ENCODE results near the gene TGFBR3. TPM values are rescaled to one million over a fixed set of nuclear protein-coding genes. Genes with fewer than 3 reads are reported as not detected.
A peak's percentile ranks its signal among the peaks of the same experiment; 100 is the strongest.

Gene TGFBR3
- total and polyA plus RNA-seq, 9 donors = 92.4 to 442 (median 165) TPM

GRCh38 chr1:91711504-91712247 lies 174.3 kb downstream of the TGFBR3 start:
- H3K27ac ChIP-seq = peak overlapping the region; percentile 30 to 79
- DNase-seq = no peak
- intact Hi-C loops (cut with DNase I) = no loop called here
- no peaks in the 10 kb centered on the region for H3K9me3 ChIP-seq
- H3K4me1 ChIP-seq (ENCODE audit: insufficient read depth) = peaks cover 14% of the 10 kb centered on the region
- TF ChIP-seq EP300 (IDR thresholded peaks at IDR 0.05) = no peak
- TF ChIP-seq CTCF (IDR thresholded peaks at IDR 0.05) = no peak
- no peak for TF ChIP-seq POLR2A (IDR thresholded peaks at IDR 0.05)
- 67 to 92% (median 91%) methylated on average over 5 of the region's 5 CpGs for WGBS, 3 donors
- no peak overlapping the region for H3K4me3 ChIP-seq
- H3K36me3 ChIP-seq = no peaks in the 10 kb centered on the region
- no peaks in the 10 kb centered on the region for H3K27me3 ChIP-seq

GRCh38 chr1:91710261-91710660 lies 175.7 kb downstream of the TGFBR3 start:
- Histone ChIP-seq H3K36me3 (no peaks in the 10 kb centered on the region), H3K27me3 (no peaks in the 10 kb centered on the region)

DNA sequence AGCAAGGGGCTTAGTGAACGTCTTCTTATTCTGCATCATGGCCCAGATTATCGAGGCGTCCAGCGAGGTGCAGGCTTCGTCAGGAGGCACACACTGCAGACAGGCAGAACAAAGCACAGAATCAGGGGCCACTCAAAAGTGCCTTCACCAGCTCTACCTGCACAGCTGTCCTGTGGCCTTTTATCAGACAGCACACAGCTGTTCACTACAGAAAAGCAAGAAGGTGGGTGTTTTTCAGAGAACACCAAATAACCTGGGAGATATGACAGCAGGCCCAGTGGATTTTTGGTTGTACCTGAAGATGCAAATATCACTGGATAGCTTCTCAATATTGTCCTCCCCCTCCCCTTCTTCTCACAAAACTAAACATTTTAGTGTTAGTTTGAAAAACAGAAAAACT lies 177.3 kb downstream of the TGFBR3 start:
- H3K27me3 ChIP-seq = no peaks in the 10 kb centered on the region
- WGBS, 3 donors = 94 to 97% (median 96%) methylated on average over 5 of the region's 5 CpGs
- peaks cover 11% of the 10 kb centered on the region for H3K4me1 ChIP-seq (ENCODE audit: insufficient read depth)
- no peak overlapping the region for H3K27ac ChIP-seq
- no peak for DNase-seq
- no peak overlapping the region for H3K4me3 ChIP-seq
- no peaks in the 10 kb centered on the region for H3K9me3 ChIP-seq
- no peak for TF ChIP-seq POLR2A (IDR thresholded peaks at IDR 0.05)
- no peak for TF ChIP-seq EP300 (IDR thresholded peaks at IDR 0.05)
- TF ChIP-seq CTCF (IDR thresholded peaks at IDR 0.05) = no peak
- H3K36me3 ChIP-seq = no peaks in the 10 kb centered on the region
- intact Hi-C loops (cut with DNase I) = no loop called here

More at GRCh38 chr1:91710261-91710660, 175.7 kb downstream of the TGFBR3 start:
- intact Hi-C loops (cut with DNase I) = no loop called here
- Histone ChIP-seq H3K9me3 (no peaks in the 10 kb centered on the region), H3K4me1 (ENCODE audit: insufficient read depth) (peaks cover 14% of the 10 kb centered on the region), H3K4me3 (no peak overlapping the region), H3K27ac (peak overlapping the region; percentile 3 to 6)
- WGBS, 3 donors = 72 to 95% (median 87%) methylated on average over 4 of the region's 4 CpGs
- no peak for DNase-seq
- no peak for TF ChIP-seq EP300 (IDR thresholded peaks at IDR 0.05)

- H3K27me3 ChIP-seq = no peaks in the 10 kb centered on the region
- no peaks in the 10 kb centered on the region for H3K9me3 ChIP-seq
- intact Hi-C loops (cut with DNase I) = no loop called here
- no peak overlapping the region for H3K4me3 ChIP-seq
- no peak for TF ChIP-seq POLR2A (IDR thresholded peaks at IDR 0.05)
- TF ChIP-seq EP300 (IDR thresholded peaks at IDR 0.05) = no peak
- no peak for TF ChIP-seq CTCF (IDR thresholded peaks at IDR 0.05)
- DNase-seq = no peak
- no peaks in the 10 kb centered on the region for H3K36me3 ChIP-seq
- WGBS, 3 donors = 98 to 100% (median 100%) methylated on average over 1 of the region's 1 CpG
- H3K27ac ChIP-seq = no peak overlapping the region
- peaks cover 5% of the 10 kb centered on the region for H3K4me1 ChIP-seq (ENCODE audit: insufficient read depth)
Measured at GRCh38 chr1:91707890-91708218, 178.1 kb downstream of the TGFBR3 start.

DNA sequence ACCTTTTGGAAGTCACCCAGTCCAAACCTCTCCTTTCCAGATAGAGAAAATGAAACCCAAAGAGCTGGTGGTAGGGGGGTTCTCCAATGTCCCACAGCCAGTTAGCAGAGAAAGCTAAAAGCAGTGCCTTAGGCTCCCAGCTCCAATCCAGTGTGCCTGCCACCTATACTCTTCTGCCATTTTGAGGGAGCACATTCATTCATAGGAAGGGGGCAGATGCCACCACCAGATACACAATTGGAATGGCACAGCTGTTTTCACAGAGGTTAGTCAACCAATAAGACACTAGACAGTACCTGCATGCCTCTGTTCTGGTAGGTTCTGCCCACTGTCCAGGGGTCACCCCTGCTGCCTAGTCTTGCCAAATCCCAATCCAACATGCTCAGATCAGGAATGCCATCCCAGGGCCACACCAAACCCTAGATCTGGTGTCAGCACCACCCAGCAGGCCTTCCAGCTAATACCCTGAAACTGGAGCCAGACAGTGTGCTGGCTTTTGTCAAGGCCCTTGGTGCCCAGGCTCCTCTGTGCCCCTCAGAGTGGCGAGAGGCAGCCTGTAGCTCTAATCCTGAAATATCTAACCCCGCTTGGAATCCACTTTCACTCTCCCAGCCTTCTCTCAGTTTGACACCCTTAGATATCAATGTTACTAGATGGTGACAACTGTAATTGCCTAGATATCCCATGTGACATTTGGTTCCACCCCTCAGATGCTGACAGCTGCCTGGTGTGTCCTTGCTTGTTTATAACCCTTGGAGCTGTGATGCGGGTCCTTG lies 178.6 kb downstream of the TGFBR3 start:
- peaks cover 5% of the 10 kb centered on the region for H3K4me1 ChIP-seq (ENCODE audit: insufficient read depth)
- no peak overlapping the region for H3K4me3 ChIP-seq
- intact Hi-C loops (cut with DNase I) = no loop called here
- TF ChIP-seq POLR2A (IDR thresholded peaks at IDR 0.05) (no peak), EP300 (IDR thresholded peaks at IDR 0.05) (no peak), CTCF (IDR thresholded peaks at IDR 0.05) (no peak)
- H3K27me3 ChIP-seq = no peaks in the 10 kb centered on the region
- WGBS, 3 donors = 95 to 100% (median 99%) methylated on average over 3 of the region's 3 CpGs
- H3K9me3 ChIP-seq = no peaks in the 10 kb centered on the region
- no peak for DNase-seq
- no peaks in the 10 kb centered on the region for H3K36me3 ChIP-seq
- H3K27ac ChIP-seq = no peak overlapping the region
